ENCODE results near the gene SERPINB10.

SERPINB10 gene

DNA sequence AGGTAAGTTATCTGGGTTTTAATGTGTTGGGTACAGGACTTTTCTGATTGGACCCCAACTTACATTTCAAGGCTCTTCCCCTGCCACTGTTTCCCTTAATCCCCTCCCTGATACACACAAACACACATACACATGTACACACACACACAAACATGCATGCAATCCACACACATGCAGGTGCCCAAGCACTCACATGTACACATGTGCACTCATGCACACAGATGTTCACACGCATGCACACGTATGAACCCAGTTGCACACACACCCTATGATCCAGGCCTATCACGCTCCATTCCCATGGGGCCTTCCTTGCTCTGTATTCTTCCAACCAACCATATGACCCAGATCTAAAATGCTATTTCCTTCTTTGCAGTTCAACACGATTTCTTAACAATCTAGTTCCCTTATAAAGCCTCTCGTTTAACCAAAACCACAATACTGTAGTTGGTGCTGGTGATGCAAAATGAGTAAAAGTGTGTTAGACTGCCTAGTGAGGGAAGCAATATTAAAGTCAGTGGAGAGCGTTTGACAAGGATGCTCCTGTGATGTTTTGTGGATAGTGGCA lies 73.2 kb downstream of the SERPINB10 start:
- no peak for DNase-seq

DNA sequence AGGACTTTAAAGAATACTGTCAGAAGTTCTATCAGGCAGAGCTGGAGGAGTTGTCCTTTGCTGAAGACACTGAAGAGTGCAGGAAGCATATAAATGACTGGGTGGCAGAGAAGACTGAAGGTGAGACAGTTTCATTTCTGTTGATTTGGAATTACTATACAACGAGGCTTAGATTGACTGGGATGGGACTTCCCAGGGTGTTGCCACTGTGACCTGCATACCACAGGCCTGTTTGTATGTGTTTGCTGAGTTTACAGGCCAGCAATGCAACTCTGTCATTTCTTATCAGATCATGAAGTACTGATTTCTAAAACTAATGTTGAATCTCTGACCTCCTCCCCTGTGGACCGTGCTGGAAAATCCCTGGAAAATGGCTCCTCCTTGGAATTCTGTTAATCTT lies 74.0 kb downstream of the SERPINB10 start:
- no peak for DNase-seq

DNA sequence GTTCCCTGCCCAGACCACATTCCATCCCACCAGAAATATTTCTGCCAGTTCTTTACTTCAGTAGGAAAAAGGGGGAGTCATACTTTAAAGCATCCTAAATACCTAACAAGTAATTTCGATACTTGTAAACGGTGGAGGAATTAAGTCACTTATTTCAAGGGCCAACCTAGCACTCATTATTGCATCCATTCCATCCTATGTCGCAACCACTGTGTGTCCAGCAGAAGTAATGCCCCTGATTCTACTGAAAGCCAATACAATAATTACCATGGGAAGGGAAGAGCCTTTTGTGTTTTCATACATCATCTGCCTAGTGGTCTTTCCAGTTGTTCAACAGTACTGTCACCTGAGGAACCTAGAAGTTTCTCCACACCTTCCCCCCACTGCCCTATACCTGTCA lies 74.6 kb downstream of the SERPINB10 start:
- DNase-seq, result no peak
